A549 (cell line): ENCODE results near the gene CSPG4. TPM values are rescaled to one million over a fixed set of nuclear protein-coding genes. Genes with fewer than 3 reads are reported as not detected.

Experiments
- ATAC-seq, 2 experiments: fragments of 200-7000 bp in 1 of 2; fragments of >200 bp in 1 of 2; cut with Nextera tagmentation in 1 of 2; cut with Tn5 transposase in 1 of 2; 3 replicates each; pipeline versions ENCODE4 v1.8.0 to v1.9.1; 2018 to 2020; ENCODE audit warnings: mild to moderate bottlenecking in 1 of 2, moderate library complexity in 1 of 2
- CTCF ChIA-PET: fragments of 300-600 bp; sonication (Branson Sonifier 250); formaldehyde crosslinking; extraction: SDS; loops from one replicate; lab custom pipeline; 2021; ENCODE audit warnings: antibody characterized with exemption, inconsistent platforms; lab: Yijun Ruan, JAX
- POLR2A ChIA-PET: fragments of 350-600 bp; formaldehyde crosslinking; extraction: SDS; loops from one replicate; lab custom pipeline; 2021; ENCODE audit warnings: antibody characterized with exemption, inconsistent platforms; lab: Yijun Ruan, JAX
- DNase-seq, 2 experiments: peaks; one replicate each; pipeline versions ENCODE4 v3.0.0 to v3.0.0-alpha.2; 2011 to 2016; ENCODE audit warnings: low read depth in 1 of 2, low spot score in 1 of 2
- FAIRE-seq: peaks from 2 replicates; lab custom pipeline; 2011; peaks lifted over from hg19 to GRCh38; lab: Jason Lieb, UNC
- H3K27ac ChIP-seq, 2 experiments: fragments of >200 bp; sonication (Bioruptor Twin); formaldehyde crosslinking; 3 replicates each; pipeline ENCODE4 v1.5.1; 2016 to 2017
- H3K4me1 ChIP-seq: fragments of >200 bp; sonication (Bioruptor Twin); formaldehyde crosslinking; 3 replicates; pipeline ENCODE4 v1.6.1; 2016
- H3K4me2 ChIP-seq: fragments of >200 bp; sonication (Bioruptor Twin); formaldehyde crosslinking; 3 replicates; pipeline ENCODE4 v1.6.1; 2016
- H3K4me3 ChIP-seq: fragments of >200 bp; sonication (Bioruptor Twin); formaldehyde crosslinking; 3 replicates; pipeline ENCODE4 v1.5.1; 2016
- H3K9me3 ChIP-seq: fragments of >200 bp; sonication (Bioruptor Twin); formaldehyde crosslinking; 3 replicates; pipeline ENCODE4 v1.6.1; 2016
- ATOH8 ChIP-seq: fragments of 250-450 bp; sonication (Bioruptor Pico); IDR thresholded peaks from 2 replicates; pipeline ENCODE4 v1.5.0; 2020; ENCODE audit warnings: low read depth, mild to moderate bottlenecking, moderate library complexity
- BHLHE40 ChIP-seq: IDR thresholded peaks from 2 replicates; pipeline ENCODE4 v1.6.1; 2012; ENCODE audit warnings: low read depth, low read length, inconsistent platforms
- CEBPB ChIP-seq, 2 experiments: fragments of >200 bp in 1 of 2; sonication (Bioruptor Twin) in 1 of 2; formaldehyde crosslinking in 1 of 2; IDR thresholded peaks; 2 replicates each; pipeline ENCODE4 v1.6.1; 2012 to 2016
- CHD4 ChIP-seq: fragments of 200-600 bp; sonication (generic); IDR thresholded peaks from 2 replicates; pipeline ENCODE4 v1.6.1; 2016; ENCODE audit warnings: antibody characterized with exemption, mild to moderate bottlenecking, borderline replicate concordance
- ELK1 ChIP-seq: fragments of 150-350 bp; IDR thresholded peaks from 2 replicates; pipeline ENCODE4 v1.6.1; 2014; ENCODE audit warnings: low read depth, mild to moderate bottlenecking, low read length
- HOXB5 ChIP-seq: fragments of 250-450 bp; sonication (Bioruptor Pico); IDR thresholded peaks from 2 replicates; pipeline ENCODE4 v1.5.0; 2020; ENCODE audit warnings: mild to moderate bottlenecking, moderate library complexity
- MAFK ChIP-seq: fragments of 450-650 bp; IDR thresholded peaks from 2 replicates; pipeline ENCODE4 v1.6.1; 2014; ENCODE audit not compliant: partially characterized antibody
- MAZ ChIP-seq: fragments of 150-350 bp; IDR thresholded peaks from 2 replicates; pipeline ENCODE4 v1.6.1; 2014; ENCODE audit warnings: antibody characterized with exemption, low read depth, low read length, borderline replicate concordance
- PBX3 ChIP-seq: IDR thresholded peaks from 2 replicates; pipeline ENCODE4 v1.6.1; 2012
- POLR2A ChIP-seq: IDR thresholded peaks from 2 replicates; pipeline ENCODE4 v1.6.1; 2012; ENCODE audit warnings: mild to moderate bottlenecking, low read length
- RAD21 ChIP-seq, 2 experiments: fragments of >200 bp in 1 of 2; sonication (Bioruptor Twin) in 1 of 2; formaldehyde crosslinking in 1 of 2; IDR thresholded peaks in 1 of 2; conservative IDR thresholded peaks in 1 of 2; 2 replicates in 1 of 2; 3 replicates in 1 of 2; pipeline ENCODE4 v1.6.1; 2012 to 2018; ENCODE audit warnings: inconsistent platforms in 1 of 2
- RARB ChIP-seq: fragments of 250-450 bp; sonication (Bioruptor Pico); IDR thresholded peaks from 2 replicates; pipeline ENCODE4 v1.8.0; 2021; ENCODE audit warnings: mild to moderate bottlenecking, moderate library complexity
- REST ChIP-seq: fragments of 200-600 bp; sonication (generic); IDR thresholded peaks from 2 replicates; pipeline ENCODE4 v1.6.1; 2016; ENCODE audit warnings: antibody characterized with exemption, mild to moderate bottlenecking, moderate library complexity
- RNF2 ChIP-seq: fragments of 200-600 bp; sonication (generic); IDR thresholded peaks from 2 replicates; pipeline ENCODE4 v1.6.1; 2016; ENCODE audit warnings: low read depth, mild to moderate bottlenecking, antibody characterized with exemption, moderate library complexity, borderline replicate concordance
- SMC3 ChIP-seq: fragments of >200 bp; sonication (Bioruptor Twin); formaldehyde crosslinking; IDR thresholded peaks from 3 replicates; pipeline ENCODE4 v1.6.1; 2018; ENCODE audit warnings: inconsistent platforms
- TFCP2L1 ChIP-seq: fragments of 250-450 bp; sonication (Bioruptor Pico); IDR thresholded peaks from 2 replicates; pipeline ENCODE4 v1.5.0; 2021; ENCODE audit warnings: mild to moderate bottlenecking
- TP53 ChIP-seq: fragments of 250-450 bp; sonication (Bioruptor Pico); IDR thresholded peaks from 2 replicates; pipeline ENCODE4 v1.5.0; 2021; ENCODE audit warnings: mild to moderate bottlenecking, moderate library complexity
- ZNF302 ChIP-seq: fragments of 250-450 bp; sonication (Bioruptor Pico); IDR thresholded peaks from 2 replicates; pipeline ENCODE4 v1.9.0; 2021; ENCODE audit warnings: inconsistent platforms, mild to moderate bottlenecking, moderate library complexity
- WGBS: methylation state at CpG from one replicate; pipeline ENCODE4 v1.1.6; 2017; ENCODE audit errors: missing lambda C conversion rate; 5-methylcytosine and 5-hydroxymethylcytosine counted together
- polyA plus RNA-seq, 4 experiments: library from polyadenylated mRNA; depleted of rRNA in 3 of 4; stranded (reverse); fragments of >200 nt; fragmentation: RNase III in 1 of 4; extraction: RNeasy Plus Mini Kit Qiagen cat#74134 plus additional on column Dnase treatment in 1 of 4; gene quantifications; 2 replicates in 3 of 4; 3 replicates in 1 of 4; pipeline ENCODE4 v1.2.3, GENCODE V29; 2011 to 2017

Gene CSPG4
- polyA plus RNA-seq, 2 of the 4 experiments (the other 2 are of a cell fraction) = 0.01 to 0.06 TPM

- no peak for TF ChIP-seq PBX3
- TF ChIP-seq, all 56 proteins: peak for 0
Measured at GRCh38 chr15:75663931-75664421, 48.7 kb downstream of the CSPG4 start (continued).

- H3K4me2 ChIP-seq = no peak overlapping the region
- TF ChIP-seq ZNF302 (CRISPR knock-in tag) = no peak
- TF ChIP-seq ATOH8 (CRISPR knock-in tag) = no peak
- no peak for TF ChIP-seq HOXB5
- no peak for TF ChIP-seq TFCP2L1
- TF ChIP-seq RARB = no peak
- TF ChIP-seq MAZ = no peak
- no peak for TF ChIP-seq SMC3
- no peak for TF ChIP-seq CEBPB (IDR thresholded peaks at IDR 0.05)
- no peak for TF ChIP-seq MAFK
- TF ChIP-seq POLR2A = no peak
- TF ChIP-seq BHLHE40 = no peak
- no peak for TF ChIP-seq RAD21 (conservative IDR thresholded peaks at IDR 0.05 in 1 of 2, IDR thresholded peaks at IDR 0.05 in 1 of 2)
- no peak for TF ChIP-seq REST
- no peak for TF ChIP-seq ELK1
- TF ChIP-seq CHD4 = no peak
- no peak for TF ChIP-seq TP53 (CRISPR knock-in tag)
- no peak for TF ChIP-seq RNF2
- TF ChIP-seq, all 56 proteins: peak for 0
- DNase-seq (no peak), ATAC-seq (no peak), FAIRE-seq (no peak)
- POLR2A ChIA-PET = no interaction called here
- no peak overlapping the region for H3K4me3 ChIP-seq
- H3K4me1 ChIP-seq = peaks cover 73% of the 10 kb centered on the region
- no peaks in the 10 kb centered on the region for H3K9me3 ChIP-seq
- H3K27ac ChIP-seq = peak overlapping the region in 1 of 2 experiments; percentile 83; a peak in 3 of 6 replicates
- CTCF ChIA-PET = interaction anchor here (2.2 to 15.3 kb wide), 4 partner anchors 15 to 139 kb away, joined by 5 to 237 read pairs (median 36); partner anchors contain the start of genes IMP3 and SNX33
- WGBS = 89% methylated on average over 9 of the region's 9 CpGs
Measured at GRCh38 chr15:75662823-75663519, 49.7 kb downstream of the CSPG4 start.
